Esophagus muscularis mucosa (tissue), 4 donors: ENCODE results near the gene SPTBN4. TPM values are rescaled to one million over a fixed set of nuclear protein-coding genes. Genes with fewer than 3 reads are reported as not detected.

ENCODE experiments used
- DNase-seq: peaks from one replicate; pipeline ENCODE4 v3.0.0-alpha.2; 2017; ENCODE audit errors: extremely low spot score
- H3K27ac ChIP-seq, 4 donors: fragments of 200-600 bp; sonication (generic); replicated peaks in 1 of 4; 1 replicate in 3 of 4; 2 replicates in 1 of 4; pipeline ENCODE4 v1.5.1; 2016 to 2019; ENCODE audit warnings: mild to moderate bottlenecking in 1 of 4
- H3K27me3 ChIP-seq, 4 donors: fragments of 200-600 bp; sonication (generic); one replicate each; pipeline versions ENCODE4 v1.5.1 to v1.6.0; 2016 to 2019
- H3K36me3 ChIP-seq, 4 donors: fragments of 200-600 bp; sonication (generic); one replicate each; pipeline ENCODE4 v1.5.1; 2016 to 2019
- H3K4me1 ChIP-seq, 4 donors: fragments of 200-600 bp; sonication (generic); one replicate each; pipeline ENCODE4 v1.5.1; 2016 to 2019
- H3K4me3 ChIP-seq, 4 donors: fragments of 200-600 bp; sonication (generic); 1 replicate in 2 of 4; 2 replicates in 2 of 4; pipeline ENCODE4 v1.5.1; 2016 to 2019; ENCODE audit warnings: mild to moderate bottlenecking in 4 of 4, moderate library complexity in 1 of 4
- H3K9me3 ChIP-seq, 4 donors: fragments of 200-600 bp; sonication (generic); 1 replicate in 3 of 4; 2 replicates in 1 of 4; pipeline ENCODE4 v1.5.1; 2016 to 2019
- EP300 ChIP-seq: sonication (generic); formaldehyde crosslinking; IDR thresholded peaks from one replicate; pipeline ENCODE4 v1.6.1; 2017; ENCODE audit warnings: antibody characterized with exemption
- POLR2A ChIP-seq: fragments of 450-650 bp; IDR thresholded peaks from one replicate; pipeline ENCODE4 v1.6.1; 2017; ENCODE audit warnings: antibody characterized with exemption, moderate library complexity, mild to moderate bottlenecking, low read depth
- POLR2AphosphoS5 ChIP-seq, 2 donors: sonication (generic); formaldehyde crosslinking; IDR thresholded peaks; one replicate each; pipeline ENCODE4 v1.6.1; 2017; ENCODE audit warnings: antibody characterized with exemption in 2 of 2
- WGBS: methylation state at CpG from one replicate; pipeline ENCODE4 v1.1.5; 2018; 5-methylcytosine and 5-hydroxymethylcytosine counted together
- intact Hi-C: fragments of 100-400 bp; cut with DNase I; formaldehyde crosslinking; loops from one replicate; pipeline ENCODE4 v1.15.1; 2023
- total RNA-seq, 4 donors: library from RNA; depleted of rRNA; stranded (reverse); fragments of >200 nt; gene quantifications; one replicate each; pipeline versions ENCODE4 v1.1.0 to v1.2.1, GENCODE V29; 2016
- TF ChIP-seq, protein P1 (sequence below), 3 experiments: fragments of 200-600 bp in 2 of 3; fragments of 450-650 bp in 1 of 3; sonication (generic) in 2 of 3; IDR thresholded peaks; one replicate each; pipeline ENCODE4 v1.5.1; 2017 to 2019; ENCODE audit warnings: antibody characterized with exemption in 3 of 3, mild to moderate bottlenecking in 2 of 3, moderate library complexity in 1 of 3

SPTBN4 gene
- total RNA-seq, 4 donors from 2014 or later = 2.1 to 6.4 (median 5.8) TPM

DNA sequence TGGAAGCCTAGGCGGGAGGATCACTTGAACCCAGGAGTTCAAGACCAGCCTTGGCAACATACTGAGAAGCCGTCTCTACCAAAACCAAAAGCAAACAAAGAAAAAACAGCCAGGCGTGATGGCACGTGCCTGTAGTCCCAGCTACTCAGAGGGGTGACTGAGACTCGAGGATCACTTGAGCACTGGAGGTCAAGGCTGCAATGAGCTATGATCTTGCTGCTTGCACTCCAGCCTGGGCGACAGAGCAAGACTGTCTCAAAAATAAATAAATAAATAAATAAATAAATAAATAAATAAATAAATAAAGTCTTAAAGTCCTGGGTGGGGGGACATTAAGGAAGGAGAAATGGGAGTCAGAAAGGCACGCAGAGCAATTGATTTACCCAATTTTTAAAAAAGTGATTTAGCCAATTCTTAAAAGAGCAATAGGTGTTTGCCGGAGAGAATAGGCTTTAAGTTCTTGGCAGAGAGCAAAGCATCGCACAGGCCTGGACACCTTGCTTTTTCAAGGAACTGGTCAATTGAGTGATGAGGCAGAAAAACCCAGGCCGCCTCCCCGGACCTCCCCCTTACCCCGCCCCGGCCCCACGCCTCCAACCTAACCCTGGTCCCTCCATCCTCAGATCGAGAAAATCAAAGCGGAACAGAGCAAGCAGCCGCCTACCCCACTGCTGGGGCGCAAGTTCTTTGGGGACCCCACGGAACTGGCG lies 100.4 kb downstream of the SPTBN4 start:
- TF ChIP-seq, protein P1, sequence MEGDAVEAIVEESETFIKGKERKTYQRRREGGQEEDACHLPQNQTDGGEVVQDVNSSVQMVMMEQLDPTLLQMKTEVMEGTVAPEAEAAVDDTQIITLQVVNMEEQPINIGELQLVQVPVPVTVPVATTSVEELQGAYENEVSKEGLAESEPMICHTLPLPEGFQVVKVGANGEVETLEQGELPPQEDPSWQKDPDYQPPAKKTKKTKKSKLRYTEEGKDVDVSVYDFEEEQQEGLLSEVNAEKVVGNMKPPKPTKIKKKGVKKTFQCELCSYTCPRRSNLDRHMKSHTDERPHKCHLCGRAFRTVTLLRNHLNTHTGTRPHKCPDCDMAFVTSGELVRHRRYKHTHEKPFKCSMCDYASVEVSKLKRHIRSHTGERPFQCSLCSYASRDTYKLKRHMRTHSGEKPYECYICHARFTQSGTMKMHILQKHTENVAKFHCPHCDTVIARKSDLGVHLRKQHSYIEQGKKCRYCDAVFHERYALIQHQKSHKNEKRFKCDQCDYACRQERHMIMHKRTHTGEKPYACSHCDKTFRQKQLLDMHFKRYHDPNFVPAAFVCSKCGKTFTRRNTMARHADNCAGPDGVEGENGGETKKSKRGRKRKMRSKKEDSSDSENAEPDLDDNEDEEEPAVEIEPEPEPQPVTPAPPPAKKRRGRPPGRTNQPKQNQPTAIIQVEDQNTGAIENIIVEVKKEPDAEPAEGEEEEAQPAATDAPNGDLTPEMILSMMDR (IDR thresholded peaks at IDR 0.05) = no peak
- TF ChIP-seq POLR2A = no peak
- TF ChIP-seq POLR2AphosphoS5 (IDR thresholded peaks at IDR 0.05) = no peak
- TF ChIP-seq EP300 = no peak
- peaks cover 5 to 58% (median 32%) of the 10 kb centered on the region in 4 donors for H3K27me3 ChIP-seq
- DNase-seq = no peak
- H3K9me3 ChIP-seq = no peaks in the 10 kb centered on the region
- no peak overlapping the region for H3K27ac ChIP-seq
- no peaks in the 10 kb centered on the region for H3K36me3 ChIP-seq
- peak overlapping the region; percentile 37 to 56 (median 39) for H3K4me3 ChIP-seq
- H3K4me1 ChIP-seq = peaks cover 13 to 29% (median 26%) of the 10 kb centered on the region in 4 donors
- intact Hi-C loops = no loop called here
- WGBS = 56% methylated on average over 10 of the region's 20 CpGs

DNA sequence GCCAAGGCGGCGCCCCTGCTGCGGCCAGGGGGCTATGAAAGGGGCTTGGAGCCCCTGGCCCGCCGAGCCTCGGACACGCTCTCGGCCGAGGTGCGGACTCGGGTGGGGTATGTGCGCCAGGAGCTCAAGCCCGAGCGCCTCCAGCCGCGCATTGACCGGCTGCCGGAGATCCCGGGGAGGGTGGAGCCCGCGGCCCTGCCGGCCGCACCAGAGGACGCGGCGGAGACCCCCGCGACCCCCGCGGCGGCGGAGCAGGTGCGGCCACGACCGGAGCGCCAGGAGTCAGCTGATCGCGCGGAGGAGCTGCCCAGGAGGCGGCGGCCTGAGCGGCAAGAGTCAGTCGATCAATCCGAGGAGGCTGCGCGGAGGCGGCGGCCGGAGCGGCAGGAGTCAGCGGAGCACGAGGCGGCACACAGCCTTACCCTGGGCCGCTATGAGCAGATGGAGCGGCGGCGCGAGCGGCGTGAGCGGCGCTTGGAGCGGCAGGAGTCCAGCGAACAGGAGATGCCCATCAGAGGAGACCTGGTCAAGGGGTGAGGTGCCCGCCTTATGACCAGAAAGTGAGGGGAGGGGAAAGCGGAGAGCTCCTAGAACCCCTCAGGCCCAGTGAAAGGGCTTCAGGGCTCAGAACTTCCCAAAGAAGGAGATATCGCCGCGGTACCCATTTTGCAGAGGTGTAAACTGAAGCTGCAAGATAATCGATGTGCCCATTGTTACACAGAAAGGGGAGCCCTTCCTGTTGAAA lies 101.1 kb downstream of the SPTBN4 start:
- 7% methylated on average over 48 of the region's 70 CpGs for WGBS
- Histone ChIP-seq H3K4me3 (peak overlapping the region; percentile 37 to 56 (median 39)), H3K27me3 (peaks cover 5 to 58% (median 32%) of the 10 kb centered on the region in 4 donors), H3K27ac (no peak overlapping the region), H3K9me3 (no peaks in the 10 kb centered on the region), H3K4me1 (peaks cover 13 to 29% (median 26%) of the 10 kb centered on the region in 4 donors), H3K36me3 (no peaks in the 10 kb centered on the region)
- intact Hi-C loops = no loop called here
- DNase-seq = no peak
- TF ChIP-seq, protein P1 (IDR thresholded peaks at IDR 0.05) = no peak
- TF ChIP-seq POLR2AphosphoS5 (IDR thresholded peaks at IDR 0.05) = no peak
- TF ChIP-seq EP300 = no peak
- TF ChIP-seq POLR2A = no peak

DNA sequence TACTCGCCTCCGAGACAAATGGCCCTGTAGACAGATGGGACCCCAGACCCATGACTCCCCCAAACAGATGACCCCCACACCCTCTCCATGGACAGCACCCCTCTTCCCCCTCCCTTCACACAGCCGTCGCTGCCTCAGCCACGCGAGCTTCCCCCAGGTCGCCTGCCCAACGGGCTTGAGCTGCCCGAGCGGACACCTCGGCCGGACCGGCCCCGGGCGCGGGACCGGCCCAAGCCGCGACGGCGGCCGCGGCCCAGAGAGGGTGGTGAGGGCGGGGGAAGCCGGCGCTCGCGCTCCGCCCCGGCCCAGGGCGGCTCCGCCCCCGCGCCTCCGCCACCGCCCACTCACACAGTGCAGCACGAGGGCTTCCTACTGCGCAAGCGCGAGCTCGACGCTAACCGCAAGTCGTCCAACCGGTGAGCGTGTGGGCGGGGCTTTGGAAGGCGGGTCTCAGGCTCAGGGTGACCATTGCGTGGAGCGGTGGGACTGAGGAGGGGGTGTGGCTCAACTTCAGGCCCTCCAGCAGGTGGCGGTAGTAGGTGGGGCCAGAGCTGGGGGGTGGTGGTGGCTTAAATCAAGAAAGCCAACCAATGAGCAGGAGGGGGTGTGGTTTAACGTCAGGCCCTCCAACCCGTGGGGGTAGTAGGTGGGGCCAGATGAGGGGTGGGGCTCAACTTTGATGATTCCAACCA lies 103.7 kb downstream of the SPTBN4 start:
- peak overlapping the region; percentile 46 to 62 (median 52) for H3K4me3 ChIP-seq
- WGBS = 0% methylated on average over 14 of the region's 53 CpGs
- H3K4me1 ChIP-seq = peaks cover 13 to 29% (median 26%) of the 10 kb centered on the region in 4 donors
- H3K36me3 ChIP-seq = no peaks in the 10 kb centered on the region
- TF ChIP-seq, protein P1 (IDR thresholded peaks at IDR 0.05) = peak in 1 of 3 experiments; percentile 48
- TF ChIP-seq POLR2AphosphoS5 (IDR thresholded peaks at IDR 0.05) = peak; percentile 38 to 87
- TF ChIP-seq POLR2A = no peak
- no peak for TF ChIP-seq EP300
- H3K27ac ChIP-seq = peak overlapping the region; percentile 68 to 71 (median 68)
- peak; percentile 100 for DNase-seq
- no peaks in the 10 kb centered on the region for H3K9me3 ChIP-seq
- intact Hi-C loops = no loop called here
- H3K27me3 ChIP-seq = peaks cover 5 to 36% (median 28%) of the 10 kb centered on the region in 4 donors

DNA sequence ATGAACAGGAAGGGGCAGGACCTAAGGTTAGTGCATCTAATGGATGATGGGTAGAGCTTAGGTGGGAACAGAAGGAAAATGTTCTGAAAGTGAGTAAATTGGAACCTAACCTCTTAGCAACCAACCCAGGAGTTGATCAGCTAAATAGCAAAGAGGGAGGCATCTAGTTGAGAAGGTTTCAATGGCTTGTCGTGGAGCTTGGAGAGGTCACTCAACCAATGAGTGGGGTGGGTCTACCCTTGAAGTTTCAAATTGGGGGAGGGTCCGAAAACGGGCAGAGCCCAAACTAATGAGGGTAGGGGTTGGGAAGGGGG lies 104.2 kb downstream of the SPTBN4 start:
- DNase-seq = no peak
- H3K9me3 ChIP-seq = no peaks in the 10 kb centered on the region
- H3K27me3 ChIP-seq = peaks cover 5 to 31% (median 23%) of the 10 kb centered on the region in 4 donors
- TF ChIP-seq POLR2AphosphoS5 (IDR thresholded peaks at IDR 0.05) (peak in 1 of 2 donors; percentile 21), EP300 (no peak), POLR2A (no peak)
- TF ChIP-seq, protein P1 (IDR thresholded peaks at IDR 0.05) = no peak
- WGBS = 23% methylated on average over 3 of the region's 3 CpGs
- peak overlapping the region in 3 of 4 donors; percentile 46 to 62 (median 51) for H3K4me3 ChIP-seq
- H3K36me3 ChIP-seq = no peaks in the 10 kb centered on the region
- peaks cover 13 to 33% (median 28%) of the 10 kb centered on the region in 4 donors for H3K4me1 ChIP-seq
- intact Hi-C loops = no loop called here
- H3K27ac ChIP-seq = peak overlapping the region; percentile 68 to 71 (median 68)
